ENCODE measurements around the gene KIF19.

KIF19 gene

GRCh38 chr17:74334393-74335039 lies 8.5 kb downstream of the KIF19 start:
- no peak overlapping the region for H3K4me3 ChIP-seq (ENCODE audit: low read depth, low read length)
- in situ Hi-C loops (cut with HindIII; ENCODE audit: low sequenced_read_pairs), result no loop called here
- no peak for TF ChIP-seq CTCF (IDR thresholded peaks at IDR 0.05; ENCODE audit: low read depth, low read length, missing control alignments)
- DNase-seq (ENCODE audit: low read depth), result no peak

GRCh38 chr17:74335529-74336062 lies 9.6 kb downstream of the KIF19 start:
- TF ChIP-seq CTCF (IDR thresholded peaks at IDR 0.05; ENCODE audit: low read depth, low read length, missing control alignments), result no peak
- DNase-seq (ENCODE audit: low read depth), result no peak
- in situ Hi-C loops (cut with HindIII; ENCODE audit: low sequenced_read_pairs), result no loop called here
- H3K4me3 ChIP-seq (ENCODE audit: low read depth, low read length), result no peak overlapping the region

DNA sequence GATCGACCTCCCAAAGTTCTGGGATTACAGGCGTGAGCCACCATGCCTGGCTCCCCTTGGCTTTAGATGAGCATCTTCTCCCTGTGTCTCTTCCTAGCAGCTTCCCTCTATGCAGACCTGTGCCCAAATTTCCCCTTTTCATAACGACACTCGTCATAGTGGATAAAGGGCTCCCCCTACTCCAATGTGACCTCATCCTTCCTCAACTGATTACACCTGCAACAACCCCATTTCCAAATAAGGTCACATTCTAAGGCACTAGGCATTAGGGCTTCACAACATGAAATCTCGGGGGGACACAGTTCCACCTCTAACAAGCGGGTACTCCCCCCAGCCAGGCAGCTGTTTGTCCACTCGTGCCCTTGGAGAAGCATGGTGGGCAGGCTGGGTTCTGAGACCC lies 10.3 kb downstream of the KIF19 start:
- TF ChIP-seq CTCF (IDR thresholded peaks at IDR 0.05; ENCODE audit: low read depth, low read length, missing control alignments), result no peak
- no peak for DNase-seq (ENCODE audit: low read depth)
- in situ Hi-C loops (cut with HindIII; ENCODE audit: low sequenced_read_pairs), result no loop called here
- no peak overlapping the region for H3K4me3 ChIP-seq (ENCODE audit: low read depth, low read length)

DNA sequence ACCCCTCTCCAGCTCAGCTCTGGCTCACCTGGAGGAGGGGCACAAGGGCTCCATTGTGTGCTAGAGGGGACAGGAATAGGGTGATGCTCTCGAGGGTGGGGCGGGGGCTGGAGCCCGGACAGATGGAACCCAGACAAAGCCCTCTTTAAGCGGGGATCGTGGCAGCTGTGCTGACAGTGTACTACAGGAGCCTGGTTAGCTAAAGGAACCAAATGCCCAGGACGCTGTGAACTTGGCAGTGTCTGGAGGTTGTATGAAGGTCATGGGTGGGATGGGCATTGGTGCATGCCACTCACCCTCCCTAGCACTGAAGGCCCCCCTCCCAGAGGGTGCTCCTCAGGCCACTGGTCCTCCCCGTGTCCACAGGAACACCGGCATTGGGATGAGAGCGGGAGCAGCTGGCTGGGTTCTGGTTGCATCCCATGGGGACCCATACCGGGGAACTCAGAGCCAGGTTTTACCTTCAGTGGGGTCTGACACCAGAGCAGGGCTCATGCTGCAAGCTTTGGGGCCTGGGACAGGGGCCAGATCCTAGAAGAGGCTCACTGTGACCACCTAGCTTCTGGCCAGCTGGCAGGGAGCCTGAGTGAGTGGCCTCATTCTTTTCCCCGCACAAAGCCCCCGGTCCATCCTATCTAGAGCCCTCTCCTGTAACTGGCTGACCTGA lies 11.9 kb downstream of the KIF19 start:
- in situ Hi-C loops (cut with HindIII; ENCODE audit: low sequenced_read_pairs), result no loop called here
- TF ChIP-seq CTCF (IDR thresholded peaks at IDR 0.05; ENCODE audit: low read depth, low read length, missing control alignments), result no peak
- no peak overlapping the region for H3K4me3 ChIP-seq (ENCODE audit: low read depth, low read length)
- DNase-seq (ENCODE audit: low read depth), result no peak

DNA sequence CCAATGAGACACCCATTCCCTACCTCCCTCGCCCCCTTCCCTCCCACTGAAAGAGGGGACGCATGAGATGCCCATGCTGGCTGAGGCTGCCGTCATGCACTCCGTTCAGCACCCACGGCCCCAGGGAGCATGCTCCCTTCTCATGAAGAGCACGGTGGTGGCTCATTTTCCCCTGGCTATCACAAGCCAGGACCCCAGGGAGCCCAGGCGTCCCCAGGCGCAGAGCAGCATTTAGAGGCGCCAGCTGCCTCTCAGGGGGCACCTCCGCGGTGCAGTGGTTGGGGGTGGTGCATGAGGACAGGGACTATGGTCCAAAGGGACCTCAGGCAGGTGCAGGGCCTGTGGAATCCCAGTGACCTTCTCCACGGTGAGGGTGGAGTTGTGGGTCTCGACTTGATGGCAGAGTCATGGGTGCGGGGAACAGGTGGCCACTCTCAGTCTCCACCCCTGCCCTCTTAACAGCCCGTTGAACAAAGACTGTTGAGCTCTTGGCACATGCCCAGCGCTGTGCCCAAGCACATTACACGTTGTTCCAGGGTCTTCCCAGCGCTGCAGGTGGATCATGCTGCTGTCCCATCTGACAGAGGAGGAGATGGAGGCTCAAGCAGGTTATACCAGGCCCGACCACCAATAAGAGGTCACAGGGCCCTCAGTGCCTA lies 13.6 kb downstream of the KIF19 start:
- no peak for DNase-seq (ENCODE audit: low read depth)
- no peak for TF ChIP-seq CTCF (IDR thresholded peaks at IDR 0.05; ENCODE audit: low read depth, low read length, missing control alignments)
- in situ Hi-C loops (cut with HindIII; ENCODE audit: low sequenced_read_pairs), result no loop called here
- no peak overlapping the region for H3K4me3 ChIP-seq (ENCODE audit: low read depth, low read length)

- TF ChIP-seq CTCF (IDR thresholded peaks at IDR 0.05; ENCODE audit: low read depth, low read length, missing control alignments), result no peak
- in situ Hi-C loops (cut with HindIII; ENCODE audit: low sequenced_read_pairs), result no loop called here
- DNase-seq (ENCODE audit: low read depth), result no peak
- H3K4me3 ChIP-seq (ENCODE audit: low read depth, low read length), result no peak overlapping the region
Measured at GRCh38 chr17:74340470-74341023, 14.5 kb downstream of the KIF19 start.

Measured in astrocyte of the cerebellum (primary cell).